Uterus (tissue), 4 donors: ENCODE data around the gene TPI1. TPM values are rescaled to one million over a fixed set of nuclear protein-coding genes. Genes with fewer than 3 reads are reported as not detected.
A peak's percentile ranks its signal among the peaks of the same experiment; 100 is the strongest.
"Not testable (repeated sequence)": the region's sequence is repeated elsewhere in the genome, so short reads cannot be mapped to it uniquely, and the experiment has no call there.

ENCODE experiments used
- DNase-seq, 2 donors: peaks; one replicate each; pipeline ENCODE4 v3.0.0-alpha.2; 2019 to 2020
- H3K27ac ChIP-seq, 2 donors: fragments of 200-600 bp; sonication (generic); 1 replicate in 1 of 2; 2 replicates in 1 of 2; pipeline ENCODE4 v1.5.1; 2016 to 2018
- H3K27me3 ChIP-seq, 2 donors: fragments of 200-600 bp; sonication (generic); one replicate each; pipeline ENCODE4 v1.5.1; 2018 to 2019; ENCODE audit warnings: control low read depth in 1 of 2
- H3K36me3 ChIP-seq, 2 donors: fragments of 200-600 bp; sonication (generic); one replicate each; pipeline ENCODE4 v1.5.1; 2019; ENCODE audit warnings: control low read depth in 1 of 2
- H3K4me1 ChIP-seq, 2 donors: fragments of 200-600 bp; sonication (generic); one replicate each; pipeline ENCODE4 v1.5.1; 2018 to 2019; ENCODE audit warnings: control low read depth in 1 of 2
- H3K4me3 ChIP-seq, 2 donors: fragments of 200-600 bp; sonication (generic); 1 replicate in 1 of 2; 2 replicates in 1 of 2; pipeline ENCODE4 v1.5.1; 2018 to 2019; ENCODE audit warnings: mild to moderate bottlenecking in 1 of 2
- H3K9me3 ChIP-seq, 2 donors: fragments of 200-600 bp; sonication (generic); one replicate each; pipeline ENCODE4 v1.5.1; 2019; ENCODE audit warnings: control low read depth in 1 of 2
- POLR2A ChIP-seq, 2 donors: fragments of 450-650 bp; IDR thresholded peaks; one replicate each; pipeline ENCODE4 v1.6.1; 2016; ENCODE audit warnings: antibody characterized with exemption in 2 of 2, mild to moderate bottlenecking in 1 of 2, moderate library complexity in 1 of 2
- intact Hi-C: fragments of 100-400 bp; cut with DNase I; formaldehyde crosslinking; loops from one replicate; pipeline ENCODE4 v1.15.1; 2023; ENCODE audit warnings: low total_unique reads
- total RNA-seq, 4 donors: library from RNA; depleted of rRNA in 3 of 4; stranded (reverse); fragments of >200 nt in 3 of 4; gene quantifications; one replicate each; pipeline versions ENCODE4 v1.1.0 to v1.2.4, GENCODE V29; 2014 to 2023
- TF ChIP-seq, protein P1 (sequence below), 4 experiments: fragments of 200-600 bp in 2 of 4; fragments of 450-650 bp in 2 of 4; sonication (generic) in 2 of 4; IDR thresholded peaks; one replicate each; pipeline ENCODE4 v1.5.1; 2016 to 2019; ENCODE audit warnings: antibody characterized with exemption in 4 of 4, mild to moderate bottlenecking in 2 of 4, moderate library complexity in 1 of 4
- donor health status: DM: yes; HTN: yes; CAD: no.

The TPI1 gene
- total RNA-seq, 4 donors from 2014 or later, result 159 to 307 (median 240) TPM

DNA sequence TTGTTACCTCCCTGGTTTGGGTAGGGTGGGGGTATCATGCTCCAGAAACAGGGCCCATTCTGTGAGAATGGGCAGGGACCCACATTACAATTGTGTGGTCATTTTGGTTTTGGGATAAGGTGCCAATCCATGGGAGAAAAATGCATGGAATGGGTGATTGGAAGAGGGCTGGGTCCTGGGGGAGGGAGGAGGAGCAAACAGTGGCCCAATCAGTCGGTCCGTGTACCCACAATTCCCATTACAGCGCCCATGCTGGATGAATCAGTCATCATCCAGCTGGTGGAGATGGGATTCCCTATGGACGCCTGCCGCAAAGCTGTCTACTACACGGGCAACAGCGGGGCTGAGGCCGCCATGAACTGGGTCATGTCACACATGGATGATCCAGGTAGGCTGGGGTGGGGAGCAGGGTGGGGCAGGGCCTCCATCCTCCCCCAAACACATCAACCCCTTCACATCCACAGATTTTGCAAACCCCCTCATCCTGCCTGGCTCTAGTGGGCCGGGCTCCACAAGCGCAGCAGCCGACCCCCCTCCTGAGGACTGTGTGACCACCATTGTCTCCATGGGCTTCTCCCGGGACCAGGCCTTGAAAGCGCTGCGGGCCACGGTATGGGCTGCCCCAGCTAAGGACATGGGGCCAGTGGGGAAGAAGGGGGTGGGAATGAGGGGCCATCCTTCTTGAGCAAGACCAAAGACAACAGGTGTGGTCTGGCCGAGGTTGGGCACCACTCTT, 3.6 kb upstream of the TPI1 start:
- no peak for TF ChIP-seq POLR2A (IDR thresholded peaks at IDR 0.05)
- Histone ChIP-seq H3K27me3 (no peaks in the 10 kb centered on the region), H3K27ac (no peak overlapping the region), H3K9me3 (no peaks in the 10 kb centered on the region), H3K36me3 (no peaks in the 10 kb centered on the region), H3K4me3 (no peak overlapping the region), H3K4me1 (peaks cover 0 to 7% of the 10 kb centered on the region in 2 donors)
- DNase-seq, result no peak
- intact Hi-C loops, result no loop called here

DNA sequence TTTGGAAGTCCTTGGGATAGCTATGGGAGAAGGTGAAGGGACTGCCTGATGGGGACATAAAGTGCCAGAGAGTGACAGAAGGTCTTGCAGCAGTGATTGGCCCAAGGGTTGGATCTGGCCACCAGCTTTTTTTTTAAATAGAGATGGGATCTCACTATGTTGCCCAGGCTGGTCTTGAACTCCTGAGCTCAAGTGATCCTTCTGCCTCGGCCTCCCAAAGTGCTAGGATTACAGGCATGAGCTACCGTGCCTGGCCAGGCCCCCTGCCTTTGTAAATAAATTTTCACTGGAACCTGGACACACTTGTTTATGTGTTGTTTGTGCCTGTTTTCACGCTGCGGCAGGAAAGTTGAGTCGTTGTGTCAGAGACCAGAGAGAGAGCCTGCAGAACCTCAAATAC, 2.0 kb upstream of the TPI1 start:
- H3K4me3 ChIP-seq, H3K36me3 ChIP-seq, DNase-seq, H3K27ac ChIP-seq, H3K9me3 ChIP-seq, intact Hi-C loops, H3K27me3 ChIP-seq: not testable (repeated sequence)
- H3K4me1 ChIP-seq, result peaks cover 5 to 13% of the 10 kb centered on the region in 2 donors

DNA sequence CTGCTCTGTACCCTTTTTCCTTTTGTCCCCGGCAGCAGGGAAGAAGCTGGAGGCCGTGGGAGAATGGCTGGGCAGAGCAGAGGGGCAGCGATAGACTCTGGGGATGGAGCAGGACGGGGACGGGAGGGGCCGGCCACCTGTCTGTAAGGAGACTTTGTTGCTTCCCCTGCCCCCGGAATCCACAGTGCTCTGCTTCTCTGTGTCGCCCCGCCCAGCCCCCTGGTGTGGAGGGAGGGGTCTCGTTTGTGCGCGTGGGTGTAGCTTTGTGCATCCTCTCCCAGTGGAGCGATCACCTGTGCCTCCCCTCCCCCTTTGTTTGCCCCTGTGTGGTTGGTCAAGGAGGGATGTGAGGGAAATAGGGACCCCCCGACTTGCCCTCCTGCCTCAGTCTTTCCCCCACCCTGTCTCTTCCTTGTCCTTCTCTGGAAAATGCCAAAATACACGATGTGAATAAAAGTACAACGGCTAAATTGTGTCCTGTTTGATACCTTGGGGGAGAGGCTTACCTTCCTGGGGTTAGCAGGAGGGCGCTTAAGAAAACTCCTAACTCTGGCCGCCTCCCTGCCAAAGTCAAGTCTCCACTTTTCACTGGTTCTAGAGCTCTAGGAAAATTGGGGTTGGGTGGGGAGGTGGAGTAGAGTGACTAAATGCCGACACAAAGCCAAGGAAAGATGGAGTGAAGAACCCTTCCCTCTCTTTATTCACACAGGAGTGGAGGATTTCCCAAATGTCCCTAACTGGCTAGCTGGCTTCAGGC, 990 bp upstream of the TPI1 start:
- Histone ChIP-seq H3K36me3 (no peaks in the 10 kb centered on the region), H3K9me3 (no peaks in the 10 kb centered on the region), H3K4me1 (peaks cover 5 to 18% of the 10 kb centered on the region in 2 donors), H3K27ac (peak overlapping the region; percentile 94 to 97), H3K27me3 (no peaks in the 10 kb centered on the region), H3K4me3 (peak overlapping the region in 1 of 2 donors; percentile 75)
- intact Hi-C loops, result no loop called here
- peak in 1 of 2 donors; percentile 49 for DNase-seq
- no peak for TF ChIP-seq POLR2A (IDR thresholded peaks at IDR 0.05)

DNA sequence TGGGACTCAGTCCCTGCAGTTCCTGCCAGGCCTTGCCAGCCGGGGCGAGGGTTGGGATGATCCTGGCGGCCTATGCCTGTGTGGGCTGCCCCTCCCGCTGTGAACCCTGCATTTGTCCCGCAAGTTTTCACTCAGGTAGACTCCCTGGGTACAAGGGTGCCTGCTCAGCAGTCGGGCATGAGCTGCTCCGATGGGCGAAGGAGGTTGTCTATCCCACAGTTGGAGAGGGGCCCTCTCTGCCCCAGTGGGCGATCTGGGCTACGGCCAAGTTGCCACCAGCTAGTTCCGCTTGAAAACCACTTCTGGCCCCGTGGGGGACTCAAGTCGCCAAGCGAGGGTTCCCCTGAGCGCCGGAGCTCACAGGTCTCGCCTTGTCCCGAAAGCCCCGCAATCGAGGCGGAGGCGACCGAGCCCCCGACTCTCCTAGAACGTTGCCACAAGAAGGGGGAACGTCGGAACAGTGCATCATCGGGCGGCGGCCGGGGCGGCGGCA, 365 bp upstream of the TPI1 start:
- Histone ChIP-seq H3K4me1 (peaks cover 10 to 24% of the 10 kb centered on the region in 2 donors), H3K27ac (peak overlapping the region; percentile 94 to 97), H3K27me3 (no peaks in the 10 kb centered on the region), H3K36me3 (no peaks in the 10 kb centered on the region), H3K9me3 (no peaks in the 10 kb centered on the region), H3K4me3 (peak overlapping the region; percentile 67 to 75)
- DNase-seq, result no peak
- TF ChIP-seq, protein P1, sequence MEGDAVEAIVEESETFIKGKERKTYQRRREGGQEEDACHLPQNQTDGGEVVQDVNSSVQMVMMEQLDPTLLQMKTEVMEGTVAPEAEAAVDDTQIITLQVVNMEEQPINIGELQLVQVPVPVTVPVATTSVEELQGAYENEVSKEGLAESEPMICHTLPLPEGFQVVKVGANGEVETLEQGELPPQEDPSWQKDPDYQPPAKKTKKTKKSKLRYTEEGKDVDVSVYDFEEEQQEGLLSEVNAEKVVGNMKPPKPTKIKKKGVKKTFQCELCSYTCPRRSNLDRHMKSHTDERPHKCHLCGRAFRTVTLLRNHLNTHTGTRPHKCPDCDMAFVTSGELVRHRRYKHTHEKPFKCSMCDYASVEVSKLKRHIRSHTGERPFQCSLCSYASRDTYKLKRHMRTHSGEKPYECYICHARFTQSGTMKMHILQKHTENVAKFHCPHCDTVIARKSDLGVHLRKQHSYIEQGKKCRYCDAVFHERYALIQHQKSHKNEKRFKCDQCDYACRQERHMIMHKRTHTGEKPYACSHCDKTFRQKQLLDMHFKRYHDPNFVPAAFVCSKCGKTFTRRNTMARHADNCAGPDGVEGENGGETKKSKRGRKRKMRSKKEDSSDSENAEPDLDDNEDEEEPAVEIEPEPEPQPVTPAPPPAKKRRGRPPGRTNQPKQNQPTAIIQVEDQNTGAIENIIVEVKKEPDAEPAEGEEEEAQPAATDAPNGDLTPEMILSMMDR (IDR thresholded peaks at IDR 0.05), result no peak
- TF ChIP-seq POLR2A (IDR thresholded peaks at IDR 0.05), result no peak
- intact Hi-C loops, result no loop called here

DNA sequence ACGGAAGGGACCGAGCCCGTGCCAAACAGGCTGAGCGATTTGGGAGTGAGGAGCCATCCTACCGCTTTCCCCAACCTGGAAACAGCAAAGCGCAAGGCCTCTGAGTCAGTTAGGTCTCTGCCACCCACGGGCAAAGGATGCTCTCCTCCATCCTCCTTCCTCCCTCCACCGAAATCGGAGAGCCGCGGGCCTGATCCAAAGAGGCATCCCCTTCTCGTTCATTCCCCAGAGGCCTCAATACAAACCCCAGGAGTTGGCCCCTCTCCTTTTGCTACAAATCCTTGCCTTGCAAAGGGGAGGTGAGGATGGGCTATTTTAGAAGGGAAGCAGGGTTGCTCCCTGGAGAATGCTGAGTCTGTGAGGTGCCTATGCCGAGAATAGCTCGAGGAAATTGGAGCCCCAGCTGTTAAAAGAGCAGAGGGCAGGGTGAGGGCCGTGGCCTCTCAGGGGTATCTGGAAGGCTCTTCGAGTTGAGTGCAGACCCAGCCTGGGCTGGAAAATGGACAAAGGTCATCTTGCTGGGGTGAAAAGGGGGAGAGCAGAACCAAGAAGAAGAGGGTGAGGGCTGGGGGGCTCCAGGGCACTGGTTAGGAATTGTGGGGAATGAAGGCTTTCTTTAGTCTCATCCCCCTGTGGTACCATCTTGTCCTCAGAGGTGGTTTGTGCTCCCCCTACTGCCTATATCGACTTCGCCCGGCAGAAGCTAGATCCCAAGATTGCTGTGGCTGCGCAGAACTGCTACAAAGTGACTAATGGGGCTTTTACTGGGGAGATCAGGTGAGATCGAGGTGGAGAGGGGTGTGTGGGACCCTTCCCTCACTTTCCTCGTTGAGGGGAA, 1.1 kb downstream of the TPI1 start:
- H3K36me3 ChIP-seq, result no peaks in the 10 kb centered on the region
- H3K4me1 ChIP-seq, result peaks cover 10 to 25% of the 10 kb centered on the region in 2 donors
- intact Hi-C loops, result no loop called here

More for the DNA sequence above, 1.1 kb downstream of the TPI1 start:
- Histone ChIP-seq H3K4me3 (peak overlapping the region; percentile 67 to 75), H3K9me3 (no peaks in the 10 kb centered on the region), H3K27ac (peak overlapping the region; percentile 94 to 97), H3K27me3 (no peaks in the 10 kb centered on the region)
- DNase-seq, result no peak
- TF ChIP-seq, protein P1 (IDR thresholded peaks at IDR 0.05), result no peak
- TF ChIP-seq POLR2A (IDR thresholded peaks at IDR 0.05), result no peak
